Left lung (tissue), 10 donors: ENCODE measurements around the gene WDR13. TPM values are rescaled to one million over a fixed set of nuclear protein-coding genes. Genes with fewer than 3 reads are reported as not detected.

Experiments
- ATAC-seq: fragments of 200-7000 bp; cut with Tn5 transposase; one replicate; pipeline ENCODE4 v1.9.1; 2020; ENCODE audit warnings: moderate library complexity
- DNase-seq, 4 donors: peaks; one replicate each; pipeline ENCODE4 v3.0.0-alpha.2; 2013 to 2020
- H3K27ac ChIP-seq, 2 donors: fragments of 200-600 bp; sonication (generic) in 1 of 2; one replicate each; pipeline versions ENCODE4 v1.5.0 to v1.8.0; 2020 to 2021
- H3K27me3 ChIP-seq, 2 donors: fragments of 200-600 bp; sonication (generic) in 1 of 2; one replicate each; pipeline versions ENCODE4 v1.5.0 to v1.8.0; 2020 to 2021
- H3K36me3 ChIP-seq, 2 donors: fragments of 200-600 bp; sonication (generic) in 1 of 2; one replicate each; pipeline versions ENCODE4 v1.5.0 to v1.8.0; 2020 to 2021
- H3K4me1 ChIP-seq, 2 donors: fragments of 200-600 bp; one replicate each; pipeline ENCODE4 v1.8.0; 2021
- H3K4me3 ChIP-seq, 2 donors: fragments of 200-600 bp; sonication (generic) in 1 of 2; one replicate each; pipeline versions ENCODE4 v1.5.0 to v1.8.0; 2020 to 2021; ENCODE audit warnings: mild to moderate bottlenecking in 1 of 2
- H3K9me3 ChIP-seq, 2 donors: fragments of 200-600 bp; sonication (generic) in 1 of 2; one replicate each; pipeline versions ENCODE4 v1.5.0 to v1.8.0; 2020 to 2021
- intact Hi-C, 2 donors: fragments of 100-400 bp; cut with DNase I; formaldehyde crosslinking; loops; one replicate each; pipeline versions ENCODE4 v1.11.2 to v1.14.2; 2022
- polyA plus RNA-seq, 6 donors: library from polyadenylated mRNA; unstranded; fragments of 120-200 nt; gene quantifications; one replicate each; pipeline ENCODE4 v1.2.1, GENCODE V29; 2013; ENCODE audit not compliant: insufficient read length in 6 of 6
- total RNA-seq, 2 donors: library from RNA; stranded (reverse); fragmentation: NEBNext Ultra II Directional; extraction: Animal tissue kit (Norgen Biotek cat#: 25700); gene quantifications; one replicate each; pipeline ENCODE4 v1.2.1, GENCODE V29; 2021
- TF ChIP-seq, protein P1 (sequence below), 2 donors: fragments of 200-600 bp; sonication (generic) in 1 of 2; IDR thresholded peaks; one replicate each; pipeline versions ENCODE4 v1.5.0 to v1.8.0; 2021; ENCODE audit warnings: antibody characterized with exemption in 2 of 2
- donor health status: DM: no; HTN: yes; CAD: no.
- donor health status: DM: no; HTN: no; CAD: no.

The WDR13 gene
- total and polyA plus RNA-seq, 8 donors: 97.5 to 145 (median 112) TPM

DNA sequence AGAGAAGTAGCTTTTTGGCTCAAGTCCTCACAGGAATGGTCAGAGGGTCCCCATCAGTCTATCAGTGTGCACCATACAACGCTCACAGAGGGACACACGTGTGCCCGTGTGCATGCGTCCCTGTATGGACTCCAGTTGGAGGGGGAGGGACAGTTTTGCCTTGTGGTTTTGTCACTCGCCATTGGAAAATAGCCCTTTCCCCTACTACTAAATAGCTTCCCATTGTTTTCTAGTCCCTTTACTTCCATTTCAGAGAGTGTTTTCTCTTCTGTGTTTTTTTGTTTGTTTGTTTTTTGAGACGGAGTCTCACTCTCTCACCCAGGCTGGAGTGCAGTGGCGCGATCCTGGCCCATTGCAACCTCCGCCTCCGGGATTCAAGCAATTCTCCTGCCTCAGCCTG, 34.9 kb downstream of the WDR13 start:
- intact Hi-C loops: no loop called here
- TF ChIP-seq, protein P1, sequence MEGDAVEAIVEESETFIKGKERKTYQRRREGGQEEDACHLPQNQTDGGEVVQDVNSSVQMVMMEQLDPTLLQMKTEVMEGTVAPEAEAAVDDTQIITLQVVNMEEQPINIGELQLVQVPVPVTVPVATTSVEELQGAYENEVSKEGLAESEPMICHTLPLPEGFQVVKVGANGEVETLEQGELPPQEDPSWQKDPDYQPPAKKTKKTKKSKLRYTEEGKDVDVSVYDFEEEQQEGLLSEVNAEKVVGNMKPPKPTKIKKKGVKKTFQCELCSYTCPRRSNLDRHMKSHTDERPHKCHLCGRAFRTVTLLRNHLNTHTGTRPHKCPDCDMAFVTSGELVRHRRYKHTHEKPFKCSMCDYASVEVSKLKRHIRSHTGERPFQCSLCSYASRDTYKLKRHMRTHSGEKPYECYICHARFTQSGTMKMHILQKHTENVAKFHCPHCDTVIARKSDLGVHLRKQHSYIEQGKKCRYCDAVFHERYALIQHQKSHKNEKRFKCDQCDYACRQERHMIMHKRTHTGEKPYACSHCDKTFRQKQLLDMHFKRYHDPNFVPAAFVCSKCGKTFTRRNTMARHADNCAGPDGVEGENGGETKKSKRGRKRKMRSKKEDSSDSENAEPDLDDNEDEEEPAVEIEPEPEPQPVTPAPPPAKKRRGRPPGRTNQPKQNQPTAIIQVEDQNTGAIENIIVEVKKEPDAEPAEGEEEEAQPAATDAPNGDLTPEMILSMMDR (IDR thresholded peaks at IDR 0.05): no peak
- no peak for ATAC-seq
- no peaks in the 10 kb centered on the region for H3K36me3 ChIP-seq
- H3K4me3 ChIP-seq: no peak overlapping the region
- no peaks in the 10 kb centered on the region for H3K27me3 ChIP-seq
- H3K9me3 ChIP-seq: no peaks in the 10 kb centered on the region
- no peak for DNase-seq
- peaks cover 0 to 4% of the 10 kb centered on the region in 2 donors for H3K4me1 ChIP-seq
- H3K27ac ChIP-seq: no peak overlapping the region

DNA sequence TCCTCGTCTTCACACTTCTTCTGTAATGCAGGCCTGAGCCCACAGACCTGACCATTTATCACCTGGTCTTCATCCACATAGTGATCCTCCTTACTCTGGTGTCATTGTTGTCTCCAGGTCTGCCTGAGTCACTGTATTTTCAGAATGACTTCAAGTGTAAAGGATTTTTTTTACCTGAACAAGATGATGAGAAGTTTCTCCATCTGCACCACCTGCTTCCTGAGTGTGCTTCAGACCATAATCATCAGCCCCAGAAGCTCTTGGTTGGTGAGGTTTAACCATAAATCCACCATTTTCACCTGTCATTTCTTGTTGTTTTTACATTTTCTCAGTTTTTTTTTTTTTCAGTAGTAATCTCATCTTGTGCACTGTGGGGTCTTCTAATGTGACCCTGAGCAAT, 39.0 kb downstream of the WDR13 start:
- Histone ChIP-seq H3K27ac (no peak overlapping the region), H3K4me1 (peaks cover 0 to 4% of the 10 kb centered on the region in 2 donors), H3K4me3 (no peak overlapping the region), H3K9me3 (no peaks in the 10 kb centered on the region), H3K36me3 (no peaks in the 10 kb centered on the region), H3K27me3 (no peaks in the 10 kb centered on the region)
- intact Hi-C loops: no loop called here
- DNase-seq: no peak
- no peak for ATAC-seq
- TF ChIP-seq, protein P1 (IDR thresholded peaks at IDR 0.05): no peak

DNA sequence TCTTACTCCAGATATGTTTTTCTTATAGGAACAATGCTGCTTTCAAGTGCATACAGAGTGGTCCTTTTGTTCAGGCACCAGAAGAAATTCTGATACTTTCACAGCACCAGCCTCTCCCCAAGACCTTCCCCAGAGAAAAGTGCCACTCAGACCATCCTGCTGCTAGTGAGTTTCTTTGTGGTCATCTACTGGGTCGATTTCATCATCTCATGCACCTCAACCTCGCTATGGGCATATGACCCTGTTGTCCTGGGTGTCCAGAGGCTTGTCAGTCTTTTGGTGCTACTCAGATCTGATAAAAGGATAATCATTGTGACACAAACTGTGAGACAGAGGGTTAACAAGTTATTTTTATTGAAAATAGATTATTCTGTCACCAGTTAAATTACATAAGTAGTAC, 39.5 kb downstream of the WDR13 start:
- Histone ChIP-seq H3K27me3 (no peaks in the 10 kb centered on the region), H3K4me3 (no peak overlapping the region), H3K9me3 (no peaks in the 10 kb centered on the region), H3K27ac (no peak overlapping the region), H3K4me1 (peaks cover 0 to 2% of the 10 kb centered on the region in 2 donors), H3K36me3 (no peaks in the 10 kb centered on the region)
- no peak for DNase-seq
- TF ChIP-seq, protein P1 (IDR thresholded peaks at IDR 0.05): no peak
- intact Hi-C loops: no loop called here
- no peak for ATAC-seq

DNA sequence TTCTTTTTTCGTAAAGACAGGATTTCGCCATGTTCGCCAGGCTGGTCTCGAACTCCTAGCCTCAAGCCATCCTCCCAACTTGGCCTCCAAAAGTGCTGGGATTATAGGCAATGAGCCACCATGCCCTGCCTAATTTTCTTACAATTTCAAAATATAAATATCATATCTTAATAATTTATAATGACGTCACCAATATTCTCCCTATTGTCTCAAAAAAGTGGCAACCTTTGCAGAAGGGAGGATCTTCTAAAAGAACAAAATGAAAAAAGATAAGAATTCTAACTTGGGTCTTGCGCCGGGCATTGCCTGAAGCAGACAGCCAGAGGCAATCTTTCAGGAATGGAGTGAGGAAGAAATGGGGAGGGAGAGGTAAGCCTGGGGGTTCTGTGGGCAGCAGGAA, 48.4 kb downstream of the WDR13 start:
- Histone ChIP-seq H3K27me3 (no peaks in the 10 kb centered on the region), H3K4me1 (no peaks in the 10 kb centered on the region), H3K27ac (no peak overlapping the region), H3K9me3 (no peaks in the 10 kb centered on the region), H3K36me3 (no peaks in the 10 kb centered on the region), H3K4me3 (no peak overlapping the region)
- TF ChIP-seq, protein P1 (IDR thresholded peaks at IDR 0.05): no peak
- intact Hi-C loops: no loop called here
- DNase-seq: no peak
- ATAC-seq: no peak

DNA sequence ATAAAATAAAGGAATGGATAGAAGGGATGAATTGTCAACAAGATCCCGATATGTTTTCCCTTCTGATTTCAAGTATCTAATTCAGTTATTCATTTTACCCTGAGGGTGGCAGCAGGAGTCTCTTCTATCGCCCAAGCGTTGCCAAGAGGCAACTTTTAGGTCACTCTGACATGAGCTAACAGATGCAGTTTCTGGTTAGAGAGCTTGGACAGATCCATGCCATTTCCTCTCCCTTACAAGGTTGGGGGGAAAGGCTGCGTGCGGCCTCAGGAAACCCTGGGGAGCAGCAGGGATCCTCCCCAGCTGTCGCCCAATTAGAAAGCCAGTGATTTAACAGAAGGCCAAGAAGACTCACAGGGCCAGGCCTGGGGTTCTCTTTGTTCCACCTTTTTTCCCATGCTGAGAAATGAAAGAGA, 51.1 kb downstream of the WDR13 start:
- TF ChIP-seq, protein P1 (IDR thresholded peaks at IDR 0.05): no peak
- DNase-seq (peak in 2 of 4 donors; percentile 13 to 64), ATAC-seq (peak; percentile 78)
- H3K36me3 ChIP-seq: no peaks in the 10 kb centered on the region
- H3K9me3 ChIP-seq: no peaks in the 10 kb centered on the region
- no peaks in the 10 kb centered on the region for H3K27me3 ChIP-seq
- no peak overlapping the region for H3K4me3 ChIP-seq
- intact Hi-C loops: no loop called here
- no peak overlapping the region for H3K27ac ChIP-seq
- no peaks in the 10 kb centered on the region for H3K4me1 ChIP-seq
